H1 (cell line): ENCODE data around the gene PTGES2. TPM values are rescaled to one million over a fixed set of nuclear protein-coding genes. Genes with fewer than 3 reads are reported as not detected.
A peak's percentile ranks its signal among the peaks of the same experiment; 100 is the strongest.

ENCODE experiments used
- ASH2L ChIP-seq: fragments of 200-600, 300-600 bp; sonication (generic); IDR thresholded peaks from one replicate; pipeline ENCODE4 v1.7.1; 2017; ENCODE audit warnings: low read length
- CBX8 ChIP-seq: fragments of 300-800, 300-1000 bp; sonication (generic); IDR thresholded peaks from 2 replicates; pipeline ENCODE4 v1.7.1; 2016; ENCODE audit warnings: low read depth, low read length, borderline replicate concordance
- CEBPB ChIP-seq: IDR thresholded peaks from 2 replicates; pipeline ENCODE4 v1.6.1; 2012; ENCODE audit warnings: low read depth, low read length
- FOSL1 ChIP-seq: IDR thresholded peaks from 2 replicates; pipeline ENCODE4 v1.6.1; 2011; ENCODE audit warnings: mild to moderate bottlenecking, low read depth, low read length, moderate library complexity; ENCODE audit not compliant: insufficient read depth
- GABPA ChIP-seq: IDR thresholded peaks from 2 replicates; pipeline ENCODE4 v1.6.1; 2011; ENCODE audit warnings: mild to moderate bottlenecking, low read length, moderate library complexity, borderline replicate concordance; ENCODE audit not compliant: insufficient read depth
- JUND ChIP-seq: IDR thresholded peaks from 2 replicates; pipeline ENCODE4 v1.6.1; 2011; ENCODE audit warnings: mild to moderate bottlenecking, improper control_type of control experiment, low read length
- KDM4A ChIP-seq: IDR thresholded peaks from one replicate; pipeline ENCODE4 v1.7.1; 2012; ENCODE audit warnings: low read depth, mild to moderate bottlenecking, moderate library complexity, low read length, inconsistent platforms; ENCODE audit not compliant: severe bottlenecking
- PHF8 ChIP-seq: fragments of 200-600 bp; sonication (generic); conservative IDR thresholded peaks from 2 replicates; pipeline ENCODE4 v1.7.1; 2012; ENCODE audit warnings: low read depth, mild to moderate bottlenecking, inconsistent platforms, low read length, moderate library complexity
- POLR2A ChIP-seq, 2 experiments: IDR thresholded peaks; 1 replicate in 1 of 2; 2 replicates in 1 of 2; pipeline ENCODE4 v1.6.1; 2011; ENCODE audit warnings: low read depth in 2 of 2, low read length in 2 of 2, mild to moderate bottlenecking in 2 of 2; ENCODE audit errors: control extremely low read depth in 1 of 2
- POLR2AphosphoS5 ChIP-seq: IDR thresholded peaks from 2 replicates; pipeline ENCODE4 v1.6.1; 2011; ENCODE audit warnings: low read depth, low read length
- POU5F1 ChIP-seq: IDR thresholded peaks from 2 replicates; pipeline ENCODE4 v1.6.1; 2011; ENCODE audit warnings: low read depth, mild to moderate bottlenecking, low read length, moderate library complexity
- SIRT6 ChIP-seq: IDR thresholded peaks from one replicate; pipeline ENCODE4 v1.7.1; 2012; ENCODE audit warnings: low read length, inconsistent platforms
- SIX5 ChIP-seq: IDR thresholded peaks from 2 replicates; pipeline ENCODE4 v1.6.1; 2011; ENCODE audit warnings: mild to moderate bottlenecking, low read depth, low read length
- SP1 ChIP-seq: IDR thresholded peaks from 2 replicates; pipeline ENCODE4 v1.6.1; 2011; ENCODE audit warnings: low read depth, low read length
- SUZ12 ChIP-seq: fragments of 200-600 bp; sonication (generic); IDR thresholded peaks from 2 replicates; pipeline ENCODE4 v1.6.1; 2012; ENCODE audit warnings: mild to moderate bottlenecking, inconsistent platforms, low read length, moderate library complexity, mixed read lengths
- TBP ChIP-seq: IDR thresholded peaks from 2 replicates; pipeline ENCODE4 v1.6.1; 2011; ENCODE audit warnings: low read depth, low read length, improper control_type of control experiment
- TEAD4 ChIP-seq: IDR thresholded peaks from 2 replicates; pipeline ENCODE4 v1.6.1; 2012; ENCODE audit warnings: low read depth, low read length, inconsistent platforms, mixed read lengths
- YY1 ChIP-seq: IDR thresholded peaks from 2 replicates; pipeline ENCODE4 v1.6.1; 2011; ENCODE audit warnings: low read depth, mild to moderate bottlenecking, low read length
- polyA plus RNA-seq, 7 experiments: library from polyadenylated mRNA; depleted of rRNA in 3 of 7; stranded (reverse) in 5 of 7; unstranded in 2 of 7; fragments of >200 nt in 5 of 7; fragments of 200-250 nt in 2 of 7; gene quantifications; 1 replicate in 5 of 7; 2 replicates in 1 of 7; 4 replicates in 1 of 7; pipeline versions ENCODE4 v1.2.1 to v1.2.3, GENCODE V29; 2011 to 2013; ENCODE audit warnings: missing spikeins in 2 of 7, mixed read lengths in 2 of 7
- total RNA-seq: library from RNA; stranded (reverse); fragmentation: NEBNext Ultra II Directional; extraction: Animal tissue kit (Norgen Biotek cat#: 25700); gene quantifications from 2 replicates; pipeline ENCODE4 v1.2.1, GENCODE V29; 2021
- TF ChIP-seq, protein P1 (sequence below): IDR thresholded peaks from 2 replicates; pipeline ENCODE4 v1.6.1; 2012; ENCODE audit warnings: inconsistent platforms
- TF ChIP-seq, protein P2 (sequence below): IDR thresholded peaks from 2 replicates; pipeline ENCODE4 v1.6.1; 2012; ENCODE audit warnings: inconsistent platforms

Gene PTGES2
- total and polyA plus RNA-seq, 2 of the 8 experiments (the other 6 are each of a cell fraction or from before 2014, with no cell fraction given) = 80.7 to 81.2 TPM

DNA sequence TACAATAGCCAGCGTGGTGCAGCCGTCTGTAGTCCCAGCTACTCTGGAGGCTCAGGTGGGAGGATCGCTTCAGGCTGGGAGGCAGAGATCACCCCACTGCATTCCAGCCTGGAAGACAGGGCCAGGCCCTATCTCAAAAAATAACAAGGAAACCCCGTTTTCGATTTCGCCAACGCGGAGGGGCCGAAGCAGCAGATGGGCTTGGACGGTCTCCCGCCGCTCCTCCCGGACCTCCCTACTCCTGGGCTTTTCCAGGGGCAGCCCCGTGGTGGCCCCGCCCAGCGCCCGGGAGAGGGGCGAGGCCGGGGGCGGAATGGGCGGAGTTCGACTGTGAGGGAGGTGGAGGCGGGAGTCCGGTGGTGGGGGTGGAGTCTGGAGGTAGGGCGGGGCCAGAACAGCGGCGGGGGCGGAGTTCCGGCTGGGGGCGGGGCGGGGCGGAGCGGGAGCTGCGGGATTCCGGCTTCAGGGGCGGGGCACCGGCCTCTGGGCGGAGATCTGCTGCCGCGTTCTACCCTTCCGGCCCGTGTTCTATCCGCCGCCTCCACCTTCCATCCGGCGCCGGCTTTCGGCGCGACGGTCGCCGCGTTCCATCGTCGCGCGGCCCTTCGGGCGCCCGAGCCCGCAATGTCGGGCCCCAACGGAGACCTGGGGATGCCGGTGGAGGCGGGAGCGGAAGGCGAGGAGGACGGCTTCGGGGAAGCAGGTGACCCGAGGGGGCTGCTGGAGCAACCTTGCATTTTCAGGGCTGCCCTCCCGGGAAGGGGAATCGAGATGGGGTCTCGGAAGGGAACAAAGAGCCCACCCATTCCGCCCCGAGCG lies 32.5 kb upstream of the PTGES2 start, which contains the start of gene BBLN (continued):
- TF ChIP-seq YY1 (0 out of 2 replicates have a peak, but pooled peaks have one; percentile 28), JUND (no peak), GABPA (peak; percentile 45; the same call in 1 of the 2 replicates), FOSL1 (no peak), KDM4A (peak; percentile 78), SP1 (peak; percentile 51; the same call in 1 of the 2 replicates), TBP (peak; percentile 29), POU5F1 (no peak), CEBPB (no peak), CBX8 (no peak), SUZ12 (no peak), TEAD4 (no peak), POLR2A (IDR thresholded peaks at IDR 0.05; ENCODE audit: control extremely low read depth in 1 of 2, low read depth in 2 of 2, low read length in 2 of 2) (peak in 1 of 2 experiments; percentile 94; a peak in 2 of 3 replicates), ASH2L (peak; percentile 87), POLR2AphosphoS5 (peak; percentile 71), PHF8 (peak; percentile 84), SIX5 (no peak), SIRT6 (no peak)
- TF ChIP-seq, protein P1, sequence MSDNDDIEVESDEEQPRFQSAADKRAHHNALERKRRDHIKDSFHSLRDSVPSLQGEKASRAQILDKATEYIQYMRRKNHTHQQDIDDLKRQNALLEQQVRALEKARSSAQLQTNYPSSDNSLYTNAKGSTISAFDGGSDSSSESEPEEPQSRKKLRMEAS = peak; percentile 55; the same call in 1 of the 2 replicates
- TF ChIP-seq, protein P2, sequence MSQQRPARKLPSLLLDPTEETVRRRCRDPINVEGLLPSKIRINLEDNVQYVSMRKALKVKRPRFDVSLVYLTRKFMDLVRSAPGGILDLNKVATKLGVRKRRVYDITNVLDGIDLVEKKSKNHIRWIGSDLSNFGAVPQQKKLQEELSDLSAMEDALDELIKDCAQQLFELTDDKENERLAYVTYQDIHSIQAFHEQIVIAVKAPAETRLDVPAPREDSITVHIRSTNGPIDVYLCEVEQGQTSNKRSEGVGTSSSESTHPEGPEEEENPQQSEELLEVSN = 0 out of 2 replicates have a peak, but pooled peaks have one; percentile 4
- TF ChIP-seq, all 59 proteins: peak for 17
